Measurements from ENCODE around the gene SMLR1. TPM values are rescaled to one million over a fixed set of nuclear protein-coding genes. Genes with fewer than 3 reads are reported as not detected.

The SMLR1 gene
- total RNA-seq, 1 experiment from 2014 or later, result not detected

- Histone ChIP-seq H3K4me1 (ENCODE audit: control insufficient read depth in 1 of 2, insufficient read depth in 2 of 2, low read length in 2 of 2) (no peaks in the 10 kb centered on the region), H3K9me2 (ENCODE audit: insufficient read depth) (no peaks in the 10 kb centered on the region), H3K9me3 (ENCODE audit: control insufficient read depth in 1 of 2, insufficient read depth in 1 of 2, low read depth in 1 of 2, low read length in 2 of 2) (no peaks in the 10 kb centered on the region), H3K27me3 (ENCODE audit: insufficient read depth, low read length) (no peaks in the 10 kb centered on the region), H4K20me1 (ENCODE audit: insufficient read depth) (no peaks in the 10 kb centered on the region), H3K79me2 (ENCODE audit: insufficient read depth, low read length) (no peaks in the 10 kb centered on the region), H3K36me3 (ENCODE audit: control insufficient read depth in 1 of 2, insufficient read depth in 2 of 2, low read length in 2 of 2) (no peaks in the 10 kb centered on the region), H3K4me2 (ENCODE audit: low read length) (no peak overlapping the region), H2AFZ (ENCODE audit: low read depth, low read length, poor library complexity, severe bottlenecking) (no peak overlapping the region), H3K9ac (ENCODE audit: low read length) (no peak overlapping the region), H3K4me3 (replicated peaks in 1 of 2; ENCODE audit: low read depth in 1 of 2, low read length in 2 of 2) (no peak overlapping the region), H3K27ac (ENCODE audit: low read depth, low read length) (no peak overlapping the region)
- DNase-seq (ENCODE audit: low read depth, low spot score), result no peak
- ChIA-PET RAD21 (ENCODE audit: low non-redundant PET in 1 of 2, low total read pairs in 2 of 2, uncharacterized antibody in 2 of 2, unreplicated experiment in 2 of 2) (no interaction called here), POLR2A (no interaction called here), CTCF (no interaction called here)
- ATAC-seq, result no peak
- intact Hi-C loops (cut with micrococcal nuclease), result no loop called here
- TF ChIP-seq POLR2AphosphoS5 (IDR thresholded peaks at IDR 0.05; ENCODE audit: low read depth, low read length) (no peak), CEBPB (IDR thresholded peaks at IDR 0.05; ENCODE audit: low read depth) (no peak), JUND (IDR thresholded peaks at IDR 0.05) (no peak)
- BruUV-seq (replicated peaks), result no TSS peak
Measured at GRCh38 chr6:130838250-130838860, 11.1 kb downstream of the SMLR1 start.

GRCh38 chr6:130838951-130839350, 11.7 kb downstream of the SMLR1 start:
- intact Hi-C loops (cut with micrococcal nuclease), result no loop called here
- Histone ChIP-seq H3K36me3 (ENCODE audit: control insufficient read depth in 1 of 2, insufficient read depth in 2 of 2, low read length in 2 of 2) (no peaks in the 10 kb centered on the region), H3K79me2 (ENCODE audit: insufficient read depth, low read length) (no peaks in the 10 kb centered on the region), H3K4me3 (replicated peaks in 1 of 2; ENCODE audit: low read depth in 1 of 2, low read length in 2 of 2) (no peak overlapping the region), H2AFZ (ENCODE audit: low read depth, low read length, poor library complexity, severe bottlenecking) (no peak overlapping the region), H3K27me3 (ENCODE audit: insufficient read depth, low read length) (no peaks in the 10 kb centered on the region), H3K9me3 (ENCODE audit: control insufficient read depth in 1 of 2, insufficient read depth in 1 of 2, low read depth in 1 of 2, low read length in 2 of 2) (no peaks in the 10 kb centered on the region), H3K4me2 (ENCODE audit: low read length) (no peak overlapping the region), H3K27ac (ENCODE audit: low read depth, low read length) (no peak overlapping the region), H3K9me2 (ENCODE audit: insufficient read depth) (no peaks in the 10 kb centered on the region), H3K4me1 (ENCODE audit: control insufficient read depth in 1 of 2, insufficient read depth in 2 of 2, low read length in 2 of 2) (no peaks in the 10 kb centered on the region), H3K9ac (ENCODE audit: low read length) (no peak overlapping the region), H4K20me1 (ENCODE audit: insufficient read depth) (no peaks in the 10 kb centered on the region)
- TF ChIP-seq ATF3 (IDR thresholded peaks at IDR 0.05), result no peak
- no peak for DNase-seq (ENCODE audit: low read depth, low spot score)
- no TSS peak for BruUV-seq (replicated peaks)
- ChIA-PET RAD21 (ENCODE audit: low non-redundant PET in 1 of 2, low total read pairs in 2 of 2, uncharacterized antibody in 2 of 2, unreplicated experiment in 2 of 2) (no interaction called here), CTCF (no interaction called here), POLR2A (no interaction called here)
- ATAC-seq, result no peak

All from HCT116 (cell line).